Activated CD4-positive, CD25-positive, alpha-beta regulatory T cell (primary cell): Measurements from ENCODE around the gene MYO10.

Experiments
- DNase-seq, 4 experiments: peaks; one replicate each; lab custom pipeline; 2025; lab: John Stamatoyannopoulos, UW

The MYO10 gene

DNA sequence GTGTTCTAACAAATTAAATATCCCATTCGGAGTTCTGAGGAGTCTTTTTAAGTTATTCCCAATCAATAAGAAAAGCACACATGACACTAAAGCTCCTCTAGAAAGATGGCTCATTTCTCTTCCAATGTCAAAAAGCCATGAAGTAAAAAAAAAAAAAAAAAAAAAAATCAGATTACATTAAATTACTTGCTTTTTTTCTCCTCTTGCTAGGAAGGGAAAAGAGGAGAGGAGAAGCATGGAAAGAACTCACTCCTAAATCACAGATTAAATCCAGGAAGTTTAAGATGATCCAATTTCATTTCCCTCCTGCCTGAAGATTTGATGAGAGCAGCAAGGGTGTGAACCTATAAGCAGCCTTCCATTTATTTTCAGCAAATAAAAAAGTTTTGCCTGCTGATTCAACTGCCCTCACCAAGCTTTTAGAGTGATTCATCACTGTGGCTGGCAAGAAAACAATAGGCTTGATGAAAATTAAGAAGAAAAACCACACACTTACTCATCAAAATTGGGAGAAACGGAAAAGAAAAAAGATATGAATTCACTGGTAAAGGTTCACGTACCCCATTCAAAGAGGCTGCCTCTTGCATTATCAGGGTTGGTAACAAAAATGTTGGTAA is 19.7 kb downstream of the MYO10 start:
- DNase-seq: no peak

DNA sequence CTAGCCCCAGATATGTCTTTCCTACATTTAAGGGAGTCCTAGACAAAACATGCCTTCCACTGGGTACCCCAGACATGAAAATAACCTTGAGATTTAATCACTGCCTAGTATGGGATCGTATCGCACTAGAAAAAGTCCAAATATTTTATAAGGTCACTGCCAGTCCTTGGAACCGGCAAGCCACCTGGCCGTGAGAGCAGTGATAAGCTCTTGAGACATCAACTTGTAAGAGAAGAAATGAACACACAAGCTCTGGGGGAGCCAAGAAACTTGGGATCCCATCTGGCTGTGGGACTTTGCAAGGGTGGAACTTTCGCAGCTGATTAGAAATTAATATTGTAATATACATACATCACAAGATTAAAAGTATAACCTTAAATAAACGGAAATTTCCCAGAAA is 21.5 kb downstream of the MYO10 start:
- no peak for DNase-seq

DNA sequence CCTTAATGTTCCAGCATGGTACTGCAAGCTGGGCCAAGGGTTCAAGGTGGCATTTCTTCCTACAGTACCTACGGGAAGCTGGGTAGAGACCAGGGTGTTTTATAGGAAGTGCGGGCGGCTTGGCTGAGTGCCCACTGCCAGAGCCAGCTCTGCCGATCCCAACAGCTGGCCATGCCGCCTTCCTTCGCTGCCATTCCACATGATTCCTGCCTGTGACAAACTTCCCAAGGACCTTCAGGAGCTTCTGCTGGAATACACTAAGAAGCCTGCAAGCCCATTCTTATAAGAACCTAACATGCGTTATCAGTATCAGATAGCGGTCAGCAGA is 22.0 kb downstream of the MYO10 start:
- no peak for DNase-seq

DNA sequence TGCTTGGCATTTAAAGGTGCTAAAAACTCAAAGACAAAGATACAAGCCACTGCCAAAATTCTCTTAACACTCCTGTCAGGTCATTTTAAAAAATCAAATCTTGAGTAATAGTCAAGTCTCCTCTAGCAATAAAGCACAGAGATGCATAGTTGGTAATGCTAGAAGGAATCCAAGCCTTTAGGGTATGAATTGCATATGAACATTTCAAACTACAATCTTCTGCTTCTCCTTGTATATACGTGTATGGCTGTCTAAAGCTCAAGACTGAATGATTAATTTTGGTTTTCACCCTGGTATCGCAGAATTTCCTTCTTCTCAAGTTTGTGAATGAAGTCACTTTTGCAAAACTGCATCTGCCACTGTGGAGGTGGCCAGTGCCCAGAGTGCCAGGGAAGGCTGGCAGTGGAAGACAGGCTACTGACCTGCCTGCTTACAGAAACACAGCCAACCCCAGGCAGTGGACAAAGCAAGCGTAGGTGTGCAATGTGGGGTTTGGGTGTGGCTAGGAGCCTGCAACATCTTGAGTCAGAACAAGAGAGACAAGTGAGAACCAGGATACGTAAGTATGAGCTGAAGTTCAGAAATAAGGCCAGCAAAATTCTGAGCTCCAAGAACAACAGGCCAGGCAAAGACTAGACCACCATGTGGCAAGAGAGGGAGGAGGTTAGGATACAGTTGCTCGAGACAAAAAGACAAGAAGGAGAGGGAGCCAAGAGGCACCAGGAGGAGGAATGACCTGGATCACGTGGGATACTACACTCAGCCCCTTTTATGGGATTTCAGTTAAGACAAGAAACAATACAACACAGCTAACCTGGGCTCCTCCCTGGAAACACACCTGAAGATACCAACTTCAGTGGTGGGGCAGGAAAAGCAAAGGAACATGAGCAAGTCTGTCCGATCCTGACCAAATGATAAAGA is 22.6 kb downstream of the MYO10 start:
- DNase-seq: no peak

DNA sequence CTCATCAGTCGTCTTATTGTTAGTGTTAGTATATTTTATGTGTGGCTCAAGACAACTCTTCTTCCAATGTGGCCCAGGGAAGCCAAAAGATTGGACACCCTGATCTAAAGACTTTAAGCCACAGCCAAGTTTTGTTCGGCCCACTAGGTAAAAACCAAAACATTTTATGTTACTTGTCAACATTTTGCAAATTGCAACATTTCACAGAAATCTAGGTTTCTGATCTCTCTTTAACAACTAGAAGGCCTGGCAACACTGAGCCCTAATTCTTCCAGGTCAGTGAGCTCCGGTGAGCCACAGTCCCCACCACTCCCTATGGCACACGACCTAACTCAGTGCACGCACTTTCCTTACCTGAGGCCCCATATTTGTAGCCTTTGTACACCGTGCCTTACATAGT is 24.0 kb downstream of the MYO10 start:
- DNase-seq: no peak

GRCh38 chr5:16909464-16909863 is 26.6 kb downstream of the MYO10 start:
- no peak for DNase-seq

DNA sequence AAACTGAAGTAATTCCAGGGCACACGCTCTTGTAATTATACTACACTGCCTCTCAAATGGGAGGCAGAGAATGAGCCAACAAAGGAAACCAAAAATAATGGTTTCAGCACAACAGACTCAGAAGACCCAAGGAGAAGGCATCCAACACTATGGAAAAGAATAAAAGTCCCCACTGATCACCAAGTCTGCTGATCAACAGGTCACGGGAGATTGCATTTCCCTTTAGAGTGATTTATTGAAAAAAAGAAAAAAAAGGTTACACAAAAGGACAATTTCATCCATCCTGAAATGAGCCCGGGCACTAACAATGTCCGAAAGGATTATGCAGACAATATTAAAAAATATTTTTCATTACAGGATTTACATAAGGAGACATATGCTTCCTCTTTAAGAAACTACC is 28.8 kb downstream of the MYO10 start:
- DNase-seq: no peak

DNA sequence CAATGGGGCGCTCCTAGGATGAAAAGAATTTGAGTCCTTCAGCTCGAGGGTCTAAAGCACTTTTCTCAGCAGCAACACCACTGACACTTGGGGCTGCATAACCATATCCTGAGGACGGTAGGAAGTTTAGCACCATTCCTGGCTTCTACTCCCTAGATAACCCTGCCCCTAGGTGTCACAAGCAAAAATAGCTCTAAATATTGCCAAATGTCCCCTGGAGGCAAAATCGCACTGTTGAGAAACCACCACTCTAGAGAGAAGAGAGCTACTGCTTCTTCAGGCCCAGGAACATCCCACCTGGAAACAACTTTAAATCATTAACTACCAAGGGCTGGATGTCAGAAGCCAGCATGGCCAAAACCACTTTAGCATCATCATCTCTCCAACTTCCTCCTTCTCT is 29.8 kb downstream of the MYO10 start:
- DNase-seq: no peak

GRCh38 chr5:16903480-16904300 is 32.4 kb downstream of the MYO10 start:
- no peak for DNase-seq

GRCh38 chr5:16902846-16903245 is 33.2 kb downstream of the MYO10 start:
- no peak for DNase-seq

- no peak for DNase-seq
Observed at GRCh38 chr5:16901021-16901644, 35.0 kb downstream of the MYO10 start.

- DNase-seq: no peak
Observed at GRCh38 chr5:16899171-16899570, 36.9 kb downstream of the MYO10 start.

DNA sequence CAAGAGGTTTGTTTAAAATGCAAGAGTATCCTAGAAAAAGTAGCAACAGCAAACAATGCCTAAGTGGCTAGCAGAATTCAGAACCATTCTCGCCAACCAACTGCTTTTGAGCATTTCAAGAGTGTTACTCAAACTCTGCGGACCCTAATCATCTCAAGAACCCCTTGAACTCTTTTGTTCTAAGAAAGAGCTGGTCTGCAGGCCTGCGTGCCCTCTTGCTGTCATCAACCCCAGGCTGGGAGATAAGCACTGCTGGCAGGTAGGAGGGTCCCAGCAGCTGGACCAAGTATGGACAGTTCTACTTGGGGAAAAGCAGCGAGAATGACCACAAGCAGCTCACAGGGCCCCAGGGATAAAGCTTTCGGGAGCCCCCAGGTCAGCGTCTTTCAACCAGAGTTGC is 38.3 kb downstream of the MYO10 start:
- DNase-seq: no peak

DNA sequence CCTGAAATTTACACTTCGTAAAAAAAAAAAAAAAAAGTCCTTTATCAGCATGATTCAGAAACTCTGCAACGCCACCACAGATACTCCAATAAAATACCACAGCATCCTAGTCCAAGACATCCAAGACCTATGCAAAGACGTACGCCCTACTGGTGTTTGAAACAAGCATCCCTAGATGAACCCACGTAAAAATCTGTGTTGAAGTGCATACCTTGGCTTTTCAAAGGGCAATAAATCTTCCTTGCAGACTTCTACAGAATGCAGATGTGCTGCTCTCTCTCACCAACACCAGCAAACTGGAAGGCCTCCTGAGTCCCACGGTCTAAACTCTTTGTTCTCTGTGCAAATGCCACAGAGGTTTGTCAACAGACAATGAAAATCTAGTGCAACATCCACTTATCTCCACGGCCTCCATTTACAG is 38.8 kb downstream of the MYO10 start:
- no peak for DNase-seq

DNA sequence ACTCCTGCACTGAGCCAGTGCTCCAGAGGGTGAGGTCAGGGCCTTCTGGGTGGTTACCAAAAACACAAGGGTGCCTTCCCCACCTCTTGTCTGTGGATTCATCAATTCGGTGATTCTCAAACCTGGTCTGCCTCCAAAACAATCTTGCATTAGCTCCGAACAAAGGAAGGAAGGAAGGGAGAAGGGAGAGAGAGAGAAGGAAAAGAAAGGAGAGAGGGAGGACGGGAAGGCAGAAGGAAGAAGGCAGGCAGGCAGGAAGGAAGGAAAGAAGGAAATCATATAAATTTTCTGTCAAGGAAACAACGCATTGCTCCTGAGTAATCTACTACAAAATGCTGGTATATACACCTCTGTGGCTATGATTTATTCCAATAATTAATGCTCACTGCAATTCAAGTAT is 39.3 kb downstream of the MYO10 start:
- DNase-seq: no peak

- DNase-seq: no peak
Observed at GRCh38 chr5:16894236-16895057, 41.6 kb downstream of the MYO10 start.

DNA sequence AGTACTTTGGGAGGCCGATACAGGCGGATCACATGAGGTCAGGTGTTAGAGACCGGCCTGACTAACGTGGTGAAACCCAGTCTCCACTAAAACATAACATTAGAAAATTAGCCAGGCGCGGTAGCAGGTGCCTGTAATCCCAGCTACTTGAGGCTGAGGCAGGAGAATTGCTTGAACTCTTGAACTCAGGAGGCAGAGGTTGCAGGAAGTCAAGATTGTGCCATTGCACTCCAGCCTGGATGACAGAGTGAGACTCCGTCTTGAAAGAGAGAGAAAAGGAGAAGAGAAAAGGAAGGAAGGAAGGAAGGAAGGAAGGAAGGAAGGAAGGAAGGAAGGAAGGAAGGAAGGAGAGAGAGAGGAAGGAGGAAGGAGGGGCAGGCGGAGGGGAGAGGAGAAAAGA is 45.1 kb downstream of the MYO10 start:
- DNase-seq: no peak

- no peak for DNase-seq
Observed at GRCh38 chr5:16889972-16890519, 46.0 kb downstream of the MYO10 start.

- DNase-seq: no peak
Observed at GRCh38 chr5:16889203-16889971, 46.7 kb downstream of the MYO10 start.

DNA sequence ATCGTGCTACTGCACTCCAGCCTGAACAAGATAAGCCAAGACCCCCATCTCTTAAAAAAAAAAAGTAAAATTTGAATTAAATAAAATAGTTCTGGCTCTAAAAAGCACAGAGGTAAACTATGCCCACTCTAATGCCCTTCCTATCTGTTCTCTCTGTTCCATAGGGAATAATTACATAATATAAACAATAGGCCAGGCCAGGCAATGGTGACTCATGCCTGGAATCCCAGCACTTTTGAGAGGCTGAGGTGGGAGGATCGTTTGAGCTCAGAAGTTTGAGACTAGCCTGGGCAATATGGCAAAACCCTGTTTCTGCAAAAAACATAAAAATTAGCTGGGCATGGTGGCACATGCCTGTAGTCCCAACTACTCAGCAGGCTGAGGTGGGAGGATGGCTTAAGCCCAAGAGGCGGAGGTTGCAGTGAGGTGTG is 47.4 kb downstream of the MYO10 start:
- DNase-seq: no peak
